ENCODE measurements around the gene MUC5B.

MUC5B gene

DNA sequence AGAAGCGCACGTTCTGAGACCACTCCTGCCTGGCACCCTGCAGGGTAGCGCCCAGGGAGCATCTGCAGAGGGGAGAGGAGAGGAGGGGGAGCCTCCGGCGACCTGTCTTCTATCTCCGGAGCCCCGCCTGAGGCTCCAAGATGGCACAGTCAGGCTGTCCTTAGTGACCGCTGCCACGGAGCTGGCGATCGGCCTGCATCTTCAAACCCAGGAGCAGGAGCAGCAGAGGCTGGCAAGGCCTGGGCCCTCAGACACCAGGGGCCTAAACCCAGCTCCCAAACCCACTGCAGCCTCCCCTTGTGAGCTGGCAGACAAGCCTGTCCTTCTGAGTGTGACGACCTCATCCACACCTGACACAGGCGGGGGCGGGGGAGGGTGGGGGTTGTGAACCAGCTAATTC lies 51.6 kb downstream of the MUC5B start:
- TF ChIP-seq PAX5 (IDR thresholded peaks at IDR 0.05; ENCODE audit: insufficient read depth, low read length, severe bottlenecking) (no peak), SPI1 (IDR thresholded peaks at IDR 0.05; ENCODE audit: low read depth, low read length) (no peak), POU2F2 (IDR thresholded peaks at IDR 0.05; ENCODE audit: low read depth, low read length) (no peak), POLR2AphosphoS5 (IDR thresholded peaks at IDR 0.05; ENCODE audit: low read depth, low read length) (no peak), POLR2A (IDR thresholded peaks at IDR 0.05; ENCODE audit: low read depth, low read length) (no peak), TAF1 (IDR thresholded peaks at IDR 0.05; ENCODE audit: low read depth, low read length) (no peak)
- FAIRE-seq = no peak
- DNase-seq (ENCODE audit: insufficient read length, low spot score) = no peak

DNA sequence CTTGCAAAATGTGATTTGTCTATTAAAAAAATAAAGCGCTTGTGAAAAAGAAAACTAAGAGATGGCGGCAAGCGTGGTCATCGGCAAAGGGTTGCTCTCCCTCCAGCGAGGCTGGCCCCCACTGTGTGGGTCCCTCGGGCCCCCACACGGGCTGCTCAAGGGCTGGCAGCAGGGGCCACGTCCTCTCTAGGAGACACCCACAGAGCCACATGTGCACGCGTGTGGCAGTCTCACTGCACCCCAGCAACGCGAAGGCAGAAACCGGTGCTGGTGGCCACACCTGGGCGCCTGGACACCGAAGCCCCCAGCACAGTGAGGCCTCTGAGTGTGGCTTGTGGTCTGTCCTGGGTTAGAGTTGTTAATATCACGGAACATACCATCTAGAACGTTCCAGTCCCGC lies 52.2 kb downstream of the MUC5B start:
- DNase-seq (ENCODE audit: insufficient read length, low spot score) = no peak
- TF ChIP-seq POLR2A (IDR thresholded peaks at IDR 0.05; ENCODE audit: low read depth, low read length) (no peak), POU2F2 (IDR thresholded peaks at IDR 0.05; ENCODE audit: low read depth, low read length) (no peak), SPI1 (IDR thresholded peaks at IDR 0.05; ENCODE audit: low read depth, low read length) (no peak), POLR2AphosphoS5 (IDR thresholded peaks at IDR 0.05; ENCODE audit: low read depth, low read length) (no peak), TAF1 (IDR thresholded peaks at IDR 0.05; ENCODE audit: low read depth, low read length) (no peak), PAX5 (IDR thresholded peaks at IDR 0.05; ENCODE audit: insufficient read depth, low read length, severe bottlenecking) (no peak)
- no peak for FAIRE-seq

DNA sequence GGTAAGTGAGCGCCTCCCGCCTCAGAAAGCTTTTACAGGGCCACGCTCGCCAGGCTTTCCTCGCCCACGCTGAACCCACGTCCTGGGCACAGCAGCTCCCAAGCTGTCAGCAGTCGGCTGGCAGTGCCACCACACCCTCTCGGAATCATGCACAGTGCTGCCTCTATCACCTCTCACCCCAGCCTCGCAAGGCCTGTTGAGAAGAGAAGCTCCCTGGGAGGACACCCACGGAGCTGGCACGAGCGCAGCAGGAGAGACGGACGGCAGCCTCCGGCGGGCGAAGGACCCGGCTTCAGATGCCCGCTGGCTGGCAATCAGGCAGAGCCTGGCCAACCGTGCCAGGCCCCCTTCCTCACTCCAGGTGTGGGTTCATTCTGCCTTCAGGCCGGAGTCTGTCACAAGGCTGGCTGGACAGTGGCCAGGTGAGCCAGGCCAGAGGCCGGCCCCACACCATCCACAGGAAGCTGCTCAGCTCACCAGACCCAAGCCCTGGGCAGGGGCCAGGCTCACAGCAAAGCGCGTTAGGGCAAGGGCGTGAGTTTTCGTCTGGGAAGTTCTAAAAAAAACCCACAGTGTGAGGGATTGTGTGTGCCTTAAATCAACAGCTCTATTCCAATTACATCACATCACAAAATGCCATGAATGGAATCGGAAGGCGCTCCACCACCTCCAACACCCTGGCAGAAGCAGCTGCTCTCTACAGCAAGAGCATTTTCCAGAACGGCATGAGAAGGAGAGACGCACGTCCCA lies 53.4 kb downstream of the MUC5B start:
- DNase-seq (ENCODE audit: insufficient read length, low spot score) (no peak), FAIRE-seq (no peak)
- TF ChIP-seq POLR2AphosphoS5 (IDR thresholded peaks at IDR 0.05; ENCODE audit: low read depth, low read length) = no peak
- TF ChIP-seq POLR2A (IDR thresholded peaks at IDR 0.05; ENCODE audit: low read depth, low read length) = no peak
- TF ChIP-seq SPI1 (IDR thresholded peaks at IDR 0.05; ENCODE audit: low read depth, low read length) = no peak
- TF ChIP-seq TAF1 (IDR thresholded peaks at IDR 0.05; ENCODE audit: low read depth, low read length) = no peak
- no peak for TF ChIP-seq PAX5 (IDR thresholded peaks at IDR 0.05; ENCODE audit: insufficient read depth, low read length, severe bottlenecking)
- TF ChIP-seq POU2F2 (IDR thresholded peaks at IDR 0.05; ENCODE audit: low read depth, low read length) = no peak

DNA sequence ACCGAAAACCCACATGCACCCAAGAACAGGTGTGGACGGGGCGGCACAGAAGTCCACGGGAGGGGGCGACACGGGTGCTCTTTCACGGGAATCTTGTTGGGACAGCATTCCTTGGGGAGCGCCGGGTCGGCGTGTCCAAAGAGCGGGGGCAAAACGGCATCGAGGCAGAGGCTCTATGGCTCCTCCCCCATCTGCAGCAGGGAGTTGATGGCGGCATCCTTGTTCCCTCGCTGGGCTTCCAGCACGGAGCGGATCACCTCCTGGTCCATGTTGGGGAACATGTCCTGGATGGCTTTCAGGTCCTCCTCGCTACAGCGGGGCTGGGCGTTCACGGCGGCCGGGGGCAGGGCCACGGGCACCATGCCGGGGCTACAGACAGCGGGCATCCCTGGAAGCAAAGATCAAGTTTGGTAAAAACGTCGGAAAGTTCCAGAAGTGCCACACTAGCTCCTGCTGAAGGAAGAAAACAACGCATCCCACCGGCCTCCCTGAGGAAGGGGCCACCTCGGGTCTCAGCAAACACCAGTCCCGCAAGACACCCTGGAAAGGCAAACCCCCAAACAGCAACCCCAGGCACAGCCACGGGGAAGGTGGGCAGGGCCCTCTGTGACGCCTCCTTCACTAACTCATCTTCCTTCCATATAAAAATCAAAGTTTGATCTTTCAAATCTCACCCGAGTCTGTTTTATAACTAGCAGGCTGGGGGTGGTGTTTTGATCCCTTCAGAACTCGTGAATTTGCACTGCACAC lies 54.2 kb downstream of the MUC5B start:
- no peak for FAIRE-seq
- TF ChIP-seq POU2F2 (IDR thresholded peaks at IDR 0.05; ENCODE audit: low read depth, low read length) (no peak), PAX5 (IDR thresholded peaks at IDR 0.05; ENCODE audit: insufficient read depth, low read length, severe bottlenecking) (no peak), SPI1 (IDR thresholded peaks at IDR 0.05; ENCODE audit: low read depth, low read length) (no peak), POLR2AphosphoS5 (IDR thresholded peaks at IDR 0.05; ENCODE audit: low read depth, low read length) (no peak), TAF1 (IDR thresholded peaks at IDR 0.05; ENCODE audit: low read depth, low read length) (no peak), POLR2A (IDR thresholded peaks at IDR 0.05; ENCODE audit: low read depth, low read length) (no peak)
- DNase-seq (ENCODE audit: insufficient read length, low spot score) = no peak

DNA sequence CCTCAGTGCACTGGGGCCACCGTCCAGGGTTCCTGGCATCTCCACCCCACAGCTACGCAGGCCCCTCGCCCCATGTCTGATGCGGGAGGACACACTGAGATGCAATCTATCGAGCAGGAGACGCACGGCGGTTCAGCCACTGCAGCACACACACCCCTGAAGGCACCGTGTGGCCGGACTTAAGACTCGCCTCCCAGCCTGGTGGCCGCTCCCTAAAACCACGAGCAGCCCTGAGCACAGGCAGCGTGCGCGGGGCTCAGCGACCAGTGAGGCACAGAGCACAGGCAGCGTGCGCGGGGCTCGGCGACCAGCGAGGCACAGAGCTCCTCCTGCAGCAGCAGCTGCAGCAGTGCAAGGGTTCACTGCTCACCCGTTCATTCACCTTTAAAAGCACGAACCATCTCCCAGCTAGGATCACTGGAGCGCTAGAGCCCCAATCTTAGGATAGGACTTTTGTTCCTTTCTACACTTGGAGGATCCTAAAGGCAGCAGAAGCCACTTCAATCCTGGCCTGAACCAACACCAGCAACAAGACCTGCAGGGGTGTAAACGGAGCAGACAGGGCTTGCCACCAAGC lies 55.2 kb downstream of the MUC5B start:
- no peak for DNase-seq (ENCODE audit: insufficient read length, low spot score)
- TF ChIP-seq TAF1 (IDR thresholded peaks at IDR 0.05; ENCODE audit: low read depth, low read length) (no peak), POLR2AphosphoS5 (IDR thresholded peaks at IDR 0.05; ENCODE audit: low read depth, low read length) (no peak), SPI1 (IDR thresholded peaks at IDR 0.05; ENCODE audit: low read depth, low read length) (no peak), POLR2A (IDR thresholded peaks at IDR 0.05; ENCODE audit: low read depth, low read length) (no peak), POU2F2 (IDR thresholded peaks at IDR 0.05; ENCODE audit: low read depth, low read length) (no peak), PAX5 (IDR thresholded peaks at IDR 0.05; ENCODE audit: insufficient read depth, low read length, severe bottlenecking) (no peak)
- FAIRE-seq = no peak

DNA sequence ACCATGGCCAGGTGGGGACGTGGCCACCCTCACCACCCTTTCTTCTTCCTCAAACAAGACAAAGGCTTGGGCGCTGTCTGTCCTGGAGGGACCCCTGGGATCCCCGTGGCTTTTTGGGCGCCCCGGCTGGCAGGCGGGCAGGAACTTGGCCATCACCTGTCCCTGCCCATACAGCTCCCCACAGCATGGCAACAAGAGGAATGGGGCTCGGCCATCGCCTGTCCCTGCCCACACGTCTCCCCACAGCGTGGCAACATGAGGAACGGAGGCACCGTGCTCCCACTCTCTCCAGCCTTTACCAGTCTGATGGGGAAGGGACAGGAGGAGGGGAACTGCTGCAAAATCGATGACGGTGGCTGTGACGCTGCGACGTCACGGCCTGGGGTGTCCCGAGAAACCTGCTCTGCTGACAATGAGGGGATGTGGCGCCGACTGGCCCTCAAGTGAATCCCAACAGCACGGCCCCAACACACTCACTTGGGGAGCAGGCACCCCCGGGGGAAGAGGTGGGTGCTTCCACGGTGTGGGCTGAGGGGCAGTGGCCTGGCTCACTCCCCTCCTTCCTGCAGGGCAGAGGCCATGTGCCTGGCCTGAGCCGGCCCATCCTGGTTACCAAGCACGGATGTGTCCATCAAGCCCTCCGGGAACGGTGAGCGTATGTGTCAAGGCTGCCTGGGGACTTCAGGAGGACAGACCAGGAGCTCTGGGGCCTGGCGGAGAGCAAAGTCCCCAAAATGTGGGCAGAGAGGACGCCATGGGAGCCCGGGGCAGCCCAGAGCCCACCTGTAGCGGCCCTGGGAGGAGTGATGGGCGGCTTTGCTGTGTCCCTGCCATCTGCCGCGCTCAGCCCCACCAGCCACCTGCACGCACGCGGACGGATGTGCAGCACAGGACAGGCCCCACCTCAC lies 56.2 kb downstream of the MUC5B start:
- FAIRE-seq (no peak), DNase-seq (ENCODE audit: insufficient read length, low spot score) (no peak)
- TF ChIP-seq PAX5 (IDR thresholded peaks at IDR 0.05; ENCODE audit: insufficient read depth, low read length, severe bottlenecking) = no peak
- TF ChIP-seq SPI1 (IDR thresholded peaks at IDR 0.05; ENCODE audit: low read depth, low read length) = no peak
- no peak for TF ChIP-seq TAF1 (IDR thresholded peaks at IDR 0.05; ENCODE audit: low read depth, low read length)
- no peak for TF ChIP-seq POLR2AphosphoS5 (IDR thresholded peaks at IDR 0.05; ENCODE audit: low read depth, low read length)
- no peak for TF ChIP-seq POLR2A (IDR thresholded peaks at IDR 0.05; ENCODE audit: low read depth, low read length)
- no peak for TF ChIP-seq POU2F2 (IDR thresholded peaks at IDR 0.05; ENCODE audit: low read depth, low read length)

DNA sequence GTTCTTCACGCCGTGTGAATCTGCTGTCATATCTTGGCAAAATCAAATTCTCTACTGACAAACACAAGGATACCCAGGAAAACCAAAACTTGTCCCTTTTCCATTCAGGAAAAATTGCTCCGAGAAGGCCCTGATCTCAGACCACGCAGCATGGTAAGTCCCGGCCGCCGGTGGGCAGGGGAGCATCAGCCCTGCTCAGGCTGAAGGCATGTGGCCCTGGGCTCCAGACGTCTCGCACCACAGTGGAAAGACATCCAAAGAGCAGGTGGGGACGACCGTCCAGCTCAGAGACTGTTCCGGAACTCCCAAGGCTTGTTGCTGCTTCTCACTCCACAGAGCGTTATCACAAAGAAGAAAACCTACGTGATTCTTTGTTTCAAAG lies 56.8 kb downstream of the MUC5B start:
- no peak for FAIRE-seq
- TF ChIP-seq PAX5 (IDR thresholded peaks at IDR 0.05; ENCODE audit: insufficient read depth, low read length, severe bottlenecking) = no peak
- no peak for TF ChIP-seq POLR2AphosphoS5 (IDR thresholded peaks at IDR 0.05; ENCODE audit: low read depth, low read length)
- TF ChIP-seq POU2F2 (IDR thresholded peaks at IDR 0.05; ENCODE audit: low read depth, low read length) = no peak
- TF ChIP-seq TAF1 (IDR thresholded peaks at IDR 0.05; ENCODE audit: low read depth, low read length) = no peak
- no peak for TF ChIP-seq POLR2A (IDR thresholded peaks at IDR 0.05; ENCODE audit: low read depth, low read length)
- no peak for TF ChIP-seq SPI1 (IDR thresholded peaks at IDR 0.05; ENCODE audit: low read depth, low read length)
- no peak for DNase-seq (ENCODE audit: insufficient read length, low spot score)

DNA sequence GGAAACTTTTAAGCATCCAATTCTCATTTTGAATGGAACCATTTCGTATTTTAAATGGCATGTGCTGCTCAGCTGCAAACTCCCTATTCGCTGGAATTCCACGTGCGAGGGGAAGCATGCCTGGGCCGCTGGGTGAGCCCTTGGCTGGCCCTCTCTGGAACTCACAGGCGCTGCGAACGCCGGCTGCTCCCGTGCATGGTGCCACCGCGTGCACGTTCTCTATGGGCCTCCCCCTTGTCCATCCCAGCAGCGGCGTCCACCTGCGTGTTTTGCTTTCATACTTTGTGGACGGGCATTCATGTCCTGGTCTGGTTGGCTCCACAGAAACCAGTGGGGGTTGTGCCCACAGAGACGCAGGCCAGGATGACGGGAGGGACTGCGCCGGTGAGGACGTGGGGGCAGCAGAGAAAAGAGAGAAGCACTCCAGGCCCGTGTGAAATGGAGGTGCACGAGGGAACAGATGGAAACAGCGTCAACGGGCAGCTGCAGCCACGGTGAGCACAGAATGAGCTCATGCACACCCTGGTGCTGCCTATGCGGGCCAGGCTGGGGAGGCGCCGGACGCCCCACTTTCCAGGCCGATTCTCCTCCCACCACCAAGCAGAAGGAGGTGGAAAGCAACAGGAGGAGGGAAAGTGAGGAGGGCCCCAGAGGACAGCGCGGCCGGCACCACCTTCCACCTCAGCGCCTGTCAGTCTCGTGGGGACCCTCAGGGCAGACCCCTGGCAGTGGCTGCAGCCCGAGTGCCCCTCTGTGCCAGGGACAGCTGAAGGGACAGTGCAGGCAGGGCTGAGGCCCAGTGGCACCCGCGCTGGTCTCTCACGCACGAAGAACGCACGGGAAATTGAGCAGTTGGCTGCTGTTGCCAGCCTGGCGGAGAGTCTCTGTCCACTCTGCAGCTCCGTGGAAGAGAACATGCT lies 57.5 kb downstream of the MUC5B start:
- TF ChIP-seq POLR2A (IDR thresholded peaks at IDR 0.05; ENCODE audit: low read depth, low read length) (no peak), POU2F2 (IDR thresholded peaks at IDR 0.05; ENCODE audit: low read depth, low read length) (no peak), PAX5 (IDR thresholded peaks at IDR 0.05; ENCODE audit: insufficient read depth, low read length, severe bottlenecking) (no peak), SPI1 (IDR thresholded peaks at IDR 0.05; ENCODE audit: low read depth, low read length) (no peak), TAF1 (IDR thresholded peaks at IDR 0.05; ENCODE audit: low read depth, low read length) (no peak)
- no peak for FAIRE-seq
- no peak for DNase-seq (ENCODE audit: insufficient read length, low spot score)
